Astrocyte of the spinal cord (primary cell): ENCODE measurements around the gene SRRM5.

ENCODE experiments used
- DNase-seq: peaks from one replicate; pipeline ENCODE4 v3.0.0; 2011; ENCODE audit warnings: low read depth, low spot score
- H3K4me3 ChIP-seq: 2 replicates; pipeline ENCODE4 v1.5.1; 2011; ENCODE audit warnings: low read depth, mild to moderate bottlenecking, low read length, moderate library complexity
- CTCF ChIP-seq: IDR thresholded peaks from 2 replicates; pipeline ENCODE4 v1.5.1; 2012; ENCODE audit warnings: low read depth, mild to moderate bottlenecking, low read length, inconsistent platforms
- in situ Hi-C: cut with HindIII; loops from 2 replicates; pipeline ENCODE4 v1.10.0; 2017; ENCODE audit warnings: low sequenced_read_pairs

The SRRM5 gene

GRCh38 chr19:43589678-43590077 is 22.2 kb upstream of the SRRM5 start:
- no peak overlapping the region for H3K4me3 ChIP-seq
- DNase-seq = no peak
- TF ChIP-seq CTCF = no peak
- in situ Hi-C loops = no loop called here

GRCh38 chr19:43591904-43592772 is 19.8 kb upstream of the SRRM5 start:
- no peak for TF ChIP-seq CTCF
- no peak overlapping the region for H3K4me3 ChIP-seq
- in situ Hi-C loops = no loop called here
- DNase-seq = no peak

GRCh38 chr19:43592800-43593350 is 19.0 kb upstream of the SRRM5 start:
- in situ Hi-C loops = no loop called here
- no peak for DNase-seq
- H3K4me3 ChIP-seq = no peak overlapping the region
- TF ChIP-seq CTCF = no peak

GRCh38 chr19:43594081-43594697 is 17.7 kb upstream of the SRRM5 start:
- no peak for DNase-seq
- peak overlapping the region; percentile 65 for H3K4me3 ChIP-seq
- TF ChIP-seq CTCF = no peak
- in situ Hi-C loops = no loop called here

- peak overlapping the region; percentile 65 for H3K4me3 ChIP-seq
- in situ Hi-C loops = no loop called here
- TF ChIP-seq CTCF = peak; percentile 97
- peak; percentile 63 for DNase-seq
These were observed 16.9 kb upstream of the SRRM5 start for GRCh38 chr19:43594710-43595604.

- no peak for DNase-seq
- H3K4me3 ChIP-seq = peak overlapping the region; percentile 65
- no peak for TF ChIP-seq CTCF
- in situ Hi-C loops = no loop called here
These were observed 16.3 kb upstream of the SRRM5 start for GRCh38 chr19:43595605-43595998.
